DMS79 (cell line): Measurements from ENCODE around the gene PVR.
"Not testable (repeated sequence)": the region's sequence is repeated elsewhere in the genome, so short reads cannot be mapped to it uniquely, and the experiment has no call there.

ENCODE experiments used
- DNase-seq: peaks from one replicate; lab custom pipeline; 2025; lab: John Stamatoyannopoulos, UW

PVR gene, protein sequence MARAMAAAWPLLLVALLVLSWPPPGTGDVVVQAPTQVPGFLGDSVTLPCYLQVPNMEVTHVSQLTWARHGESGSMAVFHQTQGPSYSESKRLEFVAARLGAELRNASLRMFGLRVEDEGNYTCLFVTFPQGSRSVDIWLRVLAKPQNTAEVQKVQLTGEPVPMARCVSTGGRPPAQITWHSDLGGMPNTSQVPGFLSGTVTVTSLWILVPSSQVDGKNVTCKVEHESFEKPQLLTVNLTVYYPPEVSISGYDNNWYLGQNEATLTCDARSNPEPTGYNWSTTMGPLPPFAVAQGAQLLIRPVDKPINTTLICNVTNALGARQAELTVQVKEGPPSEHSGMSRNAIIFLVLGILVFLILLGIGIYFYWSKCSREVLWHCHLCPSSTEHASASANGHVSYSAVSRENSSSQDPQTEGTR

DNA sequence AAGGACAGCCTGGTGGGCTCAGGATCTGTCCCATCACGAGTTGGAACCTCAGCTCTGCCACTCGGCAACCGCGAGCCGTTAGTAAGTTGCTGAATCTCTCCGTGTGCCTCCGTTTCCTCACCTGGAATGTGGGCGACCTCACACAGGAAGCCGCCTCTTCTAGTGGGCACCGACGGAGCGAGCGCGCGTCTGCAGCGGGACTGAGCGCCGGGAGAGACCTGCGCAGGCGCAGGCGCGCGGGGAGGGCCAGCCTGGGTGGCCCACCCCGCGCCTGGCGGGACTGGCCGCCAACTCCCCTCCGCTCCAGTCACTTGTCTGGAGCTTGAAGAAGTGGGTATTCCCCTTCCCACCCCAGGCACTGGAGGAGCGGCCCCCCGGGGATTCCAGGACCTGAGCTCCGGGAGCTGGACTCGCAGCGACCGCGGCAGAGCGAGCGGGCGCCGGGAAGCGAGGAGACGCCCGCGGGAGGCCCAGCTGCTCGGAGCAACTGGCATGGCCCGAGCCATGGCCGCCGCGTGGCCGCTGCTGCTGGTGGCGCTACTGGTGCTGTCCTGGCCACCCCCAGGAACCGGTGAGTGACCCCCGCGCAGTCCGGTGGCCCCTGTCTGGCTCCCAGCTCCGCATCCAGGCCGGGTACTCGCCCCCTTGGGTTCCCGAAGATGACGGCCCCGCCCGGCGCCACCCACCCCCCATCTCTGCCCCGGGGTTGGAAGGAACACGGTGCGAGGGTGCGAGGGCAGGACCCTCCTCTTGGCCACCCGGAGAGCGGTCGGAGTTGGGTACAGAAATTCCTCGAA lies at the start of gene PVR:
TSS of gene PVR (plus strand) at position 306 of the 797 bp plus-strand sequence. CDS start at position 493, 187 bp downstream.
- DNase-seq, result peak; percentile 30

DNA sequence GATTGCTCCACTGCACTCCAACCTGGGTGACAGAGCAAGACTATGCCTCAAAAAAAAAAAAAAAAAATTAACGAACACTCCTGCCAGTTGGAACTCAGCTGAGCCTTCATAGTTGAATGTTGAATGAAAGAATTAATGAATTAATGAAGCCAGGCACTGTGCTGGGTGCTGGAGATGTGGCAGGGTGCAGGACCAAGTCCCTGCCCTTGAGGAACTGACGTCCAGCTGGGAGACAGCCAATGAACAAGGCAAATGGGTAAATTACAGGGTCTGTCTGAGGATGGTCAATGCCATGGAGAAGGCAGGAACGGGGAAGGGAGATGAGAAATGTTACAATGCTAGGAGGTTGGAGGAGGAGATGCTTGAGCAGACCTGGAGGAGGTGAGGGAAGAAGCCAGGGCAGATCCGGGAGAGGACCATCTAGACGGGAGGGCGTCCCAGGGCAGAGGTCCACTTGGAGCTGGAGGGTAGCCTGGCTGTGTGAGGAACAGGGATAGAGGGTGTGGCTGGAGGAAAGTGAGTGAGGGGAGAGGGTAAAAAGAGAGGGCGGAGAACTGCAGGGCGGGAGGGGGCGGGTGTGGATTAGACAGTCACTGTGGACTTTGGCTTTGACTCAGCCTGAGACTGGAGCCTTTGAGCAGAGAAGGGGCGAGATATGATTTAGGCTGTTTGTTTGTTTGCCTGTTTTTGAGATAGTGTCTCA lies 47.1 kb upstream of the PVR start:
- DNase-seq, result no peak

DNA sequence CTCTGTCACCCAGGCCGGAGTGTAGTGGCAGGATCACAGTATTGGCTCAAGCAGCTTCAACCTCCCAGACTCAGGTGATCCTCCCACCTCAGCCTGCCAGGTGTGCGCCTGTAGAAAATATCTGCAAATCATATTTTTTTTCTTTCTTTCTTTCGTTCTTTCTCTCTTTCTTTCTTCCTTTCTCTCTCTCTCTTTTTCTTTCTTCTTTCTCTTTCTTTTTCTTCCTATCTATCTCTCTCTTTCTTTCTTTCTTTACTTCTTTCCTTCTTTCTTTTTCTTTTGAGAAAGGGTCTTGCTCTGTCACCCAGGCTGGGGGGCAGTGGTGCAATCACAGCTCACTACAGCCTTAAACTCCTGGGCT lies 46.6 kb upstream of the PVR start:
- DNase-seq, result no peak

DNA sequence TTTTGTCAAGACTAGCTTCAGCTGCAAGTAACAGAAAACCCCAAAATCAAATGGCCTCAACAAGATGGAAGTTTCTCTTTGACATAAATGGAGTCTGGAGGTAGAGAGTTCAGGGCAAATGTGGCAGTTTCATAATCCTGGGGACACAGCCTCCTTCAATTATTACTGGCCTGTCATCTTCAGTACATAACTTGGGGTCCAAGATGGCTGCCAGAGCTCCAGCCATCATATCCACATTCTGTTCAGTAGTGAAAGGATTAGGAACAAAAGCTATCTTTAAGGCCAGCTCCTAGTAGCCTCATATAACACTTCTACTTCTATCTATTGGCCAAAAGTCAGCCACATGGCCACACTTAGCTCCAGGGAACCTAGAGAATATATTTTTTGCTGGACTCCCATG lies 45.4 kb upstream of the PVR start:
- no peak for DNase-seq

DNA sequence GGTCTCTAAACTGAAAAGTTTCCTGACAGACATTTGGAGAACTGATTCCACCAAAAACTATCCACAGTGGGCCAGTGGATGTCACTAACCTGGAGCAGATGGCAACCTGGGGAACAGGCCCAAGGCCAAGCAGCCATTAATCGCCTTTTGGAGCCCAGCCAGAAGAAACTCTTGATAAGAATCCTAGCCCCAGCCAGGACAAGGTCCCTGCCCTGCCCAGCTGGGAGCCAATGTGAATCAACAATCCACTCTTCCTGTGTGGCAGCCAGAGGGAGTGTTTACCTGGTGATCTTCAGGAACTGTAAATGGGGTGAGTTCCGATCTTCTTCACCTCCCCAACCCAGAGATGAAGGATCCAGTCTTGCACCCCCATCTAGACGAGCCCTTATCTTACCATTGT lies 44.8 kb upstream of the PVR start:
- no peak for DNase-seq

DNA sequence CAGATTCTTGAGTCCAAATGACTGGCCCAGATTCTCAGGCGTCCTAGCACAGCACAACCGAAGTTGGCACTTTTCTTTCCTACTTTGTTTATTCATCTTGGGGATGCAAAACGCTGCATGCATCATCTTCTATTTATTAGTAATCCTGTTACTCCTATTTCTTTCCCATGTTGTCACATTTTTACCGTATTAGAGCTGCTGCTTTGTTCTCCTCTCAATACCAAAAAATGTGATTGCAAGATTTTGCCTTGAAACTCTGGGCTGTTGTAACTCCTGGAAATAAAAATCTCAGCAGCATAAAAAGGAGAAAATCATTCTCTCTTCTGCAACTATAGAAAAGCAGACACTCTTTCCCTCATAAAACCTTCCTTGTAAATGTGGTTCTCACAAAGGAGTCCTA lies 43.2 kb upstream of the PVR start:
- DNase-seq, result no peak

DNA sequence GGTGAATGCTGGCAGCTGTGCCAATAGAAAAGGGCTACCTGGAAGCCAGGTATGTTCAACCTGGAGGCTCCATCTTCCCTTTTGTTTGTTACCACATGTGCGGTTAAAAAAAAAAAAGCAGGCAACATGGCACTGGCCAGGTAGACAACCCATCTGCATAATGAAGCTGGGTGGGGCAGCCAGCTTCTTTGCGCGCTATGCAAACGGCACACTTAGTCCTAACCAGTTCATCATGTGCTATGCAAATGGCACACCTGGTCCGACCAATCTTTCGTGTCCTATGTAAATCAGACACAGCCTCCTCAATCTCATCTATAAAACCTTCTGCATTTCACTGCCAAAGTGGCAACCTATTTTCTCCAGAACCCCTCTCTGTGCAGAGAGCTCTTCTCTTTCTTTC lies 41.6 kb upstream of the PVR start:
- DNase-seq, result no peak

DNA sequence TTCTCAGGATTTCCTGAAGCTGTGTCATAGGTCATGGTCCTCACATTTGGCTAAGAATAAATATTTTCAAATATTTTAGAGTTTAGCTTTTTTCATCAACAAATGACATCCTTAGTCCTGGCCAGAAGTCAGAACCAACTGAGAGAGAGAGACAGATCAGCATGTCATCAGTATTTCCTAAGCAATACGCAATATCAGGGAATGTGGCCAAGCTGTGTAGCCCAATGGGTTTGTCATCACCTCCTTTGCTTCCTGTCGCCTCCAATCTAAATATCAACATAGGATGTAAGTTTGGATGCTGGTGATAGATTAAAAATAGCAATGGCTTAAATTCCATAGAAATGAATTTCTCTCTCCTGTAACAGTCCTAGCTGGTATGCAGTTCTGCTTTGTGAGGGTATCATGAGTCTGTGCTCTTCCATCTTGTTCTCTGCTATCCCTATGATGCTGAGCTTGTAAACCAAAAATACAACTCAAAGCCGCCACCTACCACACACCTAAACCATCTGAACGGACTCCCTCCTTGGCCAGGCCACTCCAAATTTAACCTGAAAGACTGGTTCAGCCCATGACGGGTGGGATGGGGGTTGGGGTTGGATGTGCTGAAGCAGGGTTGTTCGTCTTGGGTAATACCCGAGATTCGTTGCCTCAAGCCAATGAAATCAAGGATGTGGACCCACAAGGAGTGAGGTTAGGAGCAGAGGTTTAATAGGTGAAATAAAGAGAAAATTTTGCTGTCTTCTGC lies 40.3 kb upstream of the PVR start:
- DNase-seq, result no peak

DNA sequence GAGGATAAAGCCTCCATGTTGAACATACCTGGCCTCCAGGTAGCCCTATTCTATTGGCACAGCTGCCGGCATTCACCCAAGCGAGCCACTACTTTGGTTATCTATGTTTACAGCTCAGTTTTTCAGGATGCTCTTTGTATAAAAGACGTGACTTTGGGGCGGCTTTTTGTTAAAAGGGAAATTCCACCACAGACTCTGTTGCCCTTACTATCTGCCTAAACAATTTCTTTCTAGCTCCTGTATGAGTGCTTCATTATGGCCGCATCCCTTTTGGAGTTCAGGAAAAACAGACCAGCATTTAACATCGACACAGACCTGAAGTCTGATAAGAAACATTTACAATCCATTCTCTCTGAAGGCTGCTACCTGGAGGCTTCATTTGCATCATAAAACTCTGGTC lies 39.5 kb upstream of the PVR start:
- DNase-seq, result no peak

DNA sequence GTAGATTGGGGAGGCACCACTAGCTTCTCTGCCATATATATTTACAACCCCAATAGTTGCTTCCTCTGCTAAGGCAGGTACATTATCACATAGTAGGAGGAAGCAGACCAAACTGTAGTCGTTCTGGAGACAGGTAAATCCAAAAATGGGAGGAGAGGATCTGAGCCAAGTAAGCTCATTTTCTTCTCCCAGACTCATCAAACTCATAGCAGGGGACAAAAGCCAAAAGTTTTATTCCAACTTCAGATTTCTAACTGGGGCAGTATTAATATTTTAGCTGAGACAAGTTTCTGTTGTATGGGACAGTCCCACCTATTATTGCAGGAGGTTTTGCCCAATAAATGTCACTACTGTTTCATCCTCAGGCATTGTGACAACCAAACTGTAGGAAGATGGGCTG lies 38.2 kb upstream of the PVR start:
- DNase-seq, result no peak

DNA sequence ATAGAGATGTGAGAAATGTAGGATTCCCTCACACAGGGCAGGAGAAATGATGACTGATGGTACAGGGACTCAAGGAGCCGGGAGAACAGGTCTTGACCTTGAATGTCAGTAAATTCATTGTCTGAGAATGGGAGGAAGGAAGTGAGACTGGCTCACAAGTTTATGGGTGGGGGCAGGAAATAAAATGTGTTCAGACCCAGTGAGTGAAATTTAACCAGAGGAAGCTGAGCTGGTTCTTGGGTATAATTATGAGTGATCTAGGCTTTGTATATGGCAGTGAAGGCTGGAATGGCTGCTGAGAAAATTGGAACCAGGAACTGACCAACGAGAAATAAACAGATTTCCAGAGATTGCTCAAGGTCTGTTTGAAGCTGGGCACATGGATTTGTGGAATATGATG lies 36.7 kb upstream of the PVR start:
- no peak for DNase-seq

DNA sequence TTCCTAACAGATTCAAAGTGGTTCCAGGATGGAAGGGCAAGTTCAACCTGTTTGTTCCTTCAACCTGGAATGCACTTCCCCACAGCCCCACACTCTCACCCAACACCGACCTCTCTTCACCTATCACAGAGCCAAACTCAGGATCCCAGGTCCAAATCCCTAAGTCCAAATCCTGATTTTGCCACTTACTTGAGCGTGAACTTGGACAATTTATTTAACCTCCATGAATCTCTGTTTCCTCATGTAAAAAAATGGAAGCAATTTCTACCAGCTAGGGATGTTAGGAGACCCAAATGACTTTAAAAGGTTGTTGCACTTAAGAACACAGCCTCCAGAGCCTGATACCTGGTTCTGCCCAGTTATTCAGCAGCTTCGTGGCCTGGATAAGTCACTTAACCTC lies 35.8 kb upstream of the PVR start:
- DNase-seq, result no peak

DNA sequence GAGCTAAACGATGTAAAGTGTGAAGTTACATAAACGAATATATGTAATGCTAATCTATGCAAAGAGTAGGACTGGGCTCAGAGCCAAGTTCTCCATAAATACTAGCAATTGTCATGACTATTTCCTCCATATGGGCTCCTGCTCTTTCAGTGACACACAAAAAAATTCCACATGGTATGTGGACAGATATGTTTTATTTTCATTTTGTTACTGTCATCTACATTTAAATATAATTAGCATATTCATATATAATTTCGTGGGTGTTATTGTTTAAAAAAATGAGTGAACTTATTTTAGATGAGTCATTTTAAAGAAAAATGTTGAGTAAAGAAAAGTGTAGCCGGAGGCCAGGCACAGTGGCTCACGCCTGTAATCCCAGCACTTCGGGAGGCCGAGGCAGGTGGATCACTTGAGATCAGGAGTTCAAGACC lies 35.3 kb upstream of the PVR start:
- DNase-seq, result no peak

DNA sequence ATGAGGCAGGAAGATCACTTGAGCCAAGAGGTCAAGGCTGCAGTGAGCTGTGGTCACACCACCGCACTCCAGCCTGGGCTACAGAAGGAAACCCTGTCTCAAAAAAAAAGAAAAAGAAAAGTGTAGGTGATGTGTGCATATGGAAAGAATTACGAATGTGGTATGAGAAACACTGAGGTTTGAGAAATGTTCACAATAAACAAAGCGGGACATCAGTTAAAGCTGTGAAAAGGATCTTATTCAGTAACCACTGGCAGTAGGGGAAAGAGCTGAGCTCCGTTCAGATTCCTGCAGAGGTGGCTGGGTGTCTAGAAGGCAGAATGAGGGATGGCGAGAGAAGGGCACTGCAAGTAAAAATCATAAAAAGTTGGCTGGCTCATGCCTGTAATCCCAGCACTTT lies 34.5 kb upstream of the PVR start:
- no peak for DNase-seq

DNA sequence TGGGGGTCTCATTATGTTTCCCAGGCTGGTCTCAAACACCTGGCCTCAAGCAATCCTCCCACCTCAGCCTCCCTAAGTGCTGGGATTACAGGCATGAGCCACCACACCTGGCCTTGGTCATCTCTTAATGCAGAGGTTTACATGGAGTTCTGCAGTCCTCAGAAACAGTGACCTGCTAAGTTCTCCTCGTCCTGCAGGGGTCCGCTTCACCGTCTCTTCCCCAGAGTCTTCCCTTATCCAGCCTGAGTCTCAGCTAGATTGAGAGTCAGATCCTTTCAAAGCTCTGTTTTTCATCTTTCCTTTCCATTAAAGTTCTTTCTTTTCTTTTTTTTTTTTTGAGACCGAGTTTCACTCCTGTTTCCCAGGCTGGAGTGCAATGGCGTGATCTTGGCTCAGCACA lies 33.2 kb upstream of the PVR start:
- DNase-seq, result not testable (repeated sequence)

DNA sequence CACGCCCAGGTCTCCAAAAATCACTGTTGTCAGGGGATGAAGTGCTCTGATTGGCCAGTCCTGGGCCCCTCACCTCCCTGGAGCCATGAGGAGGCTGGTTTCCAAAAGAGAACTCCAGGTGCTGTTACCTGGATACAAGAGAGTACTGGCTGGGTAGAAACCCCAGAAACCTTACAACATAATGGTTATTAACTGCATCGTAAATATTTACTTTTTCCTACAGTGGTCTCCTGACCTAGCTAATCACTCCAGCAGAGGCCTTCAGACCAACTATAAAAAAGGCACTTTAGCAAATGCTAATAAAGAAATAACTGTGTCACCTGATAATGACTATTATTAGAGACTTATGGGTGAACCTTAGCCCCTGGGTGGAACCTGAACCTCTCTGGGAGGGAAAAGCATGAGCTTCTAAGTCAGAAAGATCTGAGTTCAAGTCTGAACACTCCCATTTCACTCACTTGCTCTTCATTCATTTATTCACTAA lies 31.9 kb upstream of the PVR start:
- peak; percentile 44 for DNase-seq

DNA sequence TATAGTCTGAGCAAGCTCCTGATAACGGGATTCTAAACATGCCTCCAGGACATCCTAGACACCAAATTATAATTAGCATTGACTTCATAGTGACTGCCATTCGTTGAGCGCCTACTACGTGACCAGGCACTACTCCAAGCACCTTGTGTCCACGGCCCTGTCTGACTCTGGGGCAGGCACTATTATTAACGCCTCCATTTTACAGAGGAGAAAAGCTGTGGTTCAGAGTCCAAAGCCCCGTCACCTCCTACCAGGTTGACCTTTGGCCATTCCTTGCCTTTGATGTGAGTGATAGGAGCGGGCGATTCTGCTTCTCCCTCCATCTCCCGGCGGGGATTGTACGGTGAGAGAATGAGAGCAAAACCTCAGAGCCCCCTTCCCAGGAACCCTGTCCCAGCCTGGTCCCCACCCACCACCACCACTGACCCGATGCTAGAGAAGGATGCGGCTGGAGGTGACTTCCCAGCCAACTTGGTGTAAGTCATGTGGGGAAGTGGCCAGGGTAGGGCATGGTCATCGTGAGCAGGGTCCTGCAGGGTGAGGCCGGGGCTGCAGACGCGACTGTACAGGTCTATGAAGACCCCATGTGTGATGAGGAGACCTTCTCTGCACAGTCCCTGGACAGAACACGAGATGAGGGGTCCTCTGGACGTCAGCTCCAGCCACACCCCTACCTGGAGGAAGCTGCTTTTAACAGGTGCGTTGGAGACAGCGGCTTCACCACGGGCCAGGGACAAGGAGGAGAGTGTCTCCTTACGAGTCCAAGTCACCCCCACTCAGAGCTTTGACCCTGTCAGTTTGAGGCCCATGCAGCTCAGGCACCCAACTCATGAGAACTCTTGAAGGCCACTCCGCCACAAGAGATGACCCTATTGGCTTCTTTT lies 30.2 kb upstream of the PVR start, which contains the start of gene IGSF23:
TSS of gene IGSF23 (plus strand) at position 269 of the 884 bp plus-strand sequence. CDS start at position 352, 83 bp downstream.
- no peak for DNase-seq

DNA sequence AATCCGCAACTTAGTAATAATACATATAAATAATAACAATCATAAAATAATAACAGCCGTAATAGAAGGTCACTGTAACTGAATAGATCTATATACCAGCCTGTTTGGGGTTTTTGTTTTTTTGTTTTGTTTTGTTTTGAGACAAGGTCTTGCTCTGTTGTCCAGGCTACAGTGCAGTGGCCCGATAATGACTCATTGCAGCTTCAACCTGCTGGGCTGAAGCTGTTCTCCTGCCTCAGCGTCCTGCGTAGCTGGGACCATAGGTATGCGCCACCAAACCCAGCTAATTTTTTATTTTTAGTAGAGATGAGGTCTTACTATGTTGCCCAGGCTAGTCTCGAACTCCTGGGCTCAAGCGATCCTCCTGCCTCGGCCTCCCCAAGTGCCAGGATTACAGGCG lies 29.4 kb upstream of the PVR start:
- DNase-seq, result no peak

DNA sequence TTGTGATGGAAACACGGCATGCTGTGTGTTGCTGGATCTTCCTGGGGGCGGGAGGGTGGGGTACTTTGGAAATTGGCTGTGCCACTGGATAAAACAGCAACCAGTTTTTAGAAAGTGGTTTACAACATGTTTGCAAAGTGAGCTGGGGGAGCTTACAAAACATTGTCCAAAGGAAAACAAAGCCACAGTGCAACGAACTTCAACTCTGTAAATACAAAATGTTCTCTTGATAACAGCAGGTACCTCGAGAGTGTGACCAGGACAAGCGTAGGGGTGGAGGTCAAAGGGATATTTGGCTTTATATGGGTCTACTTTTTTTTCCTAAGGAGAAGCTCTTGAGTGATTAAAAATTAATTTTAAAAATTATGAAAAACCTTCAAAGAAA lies 27.9 kb upstream of the PVR start:
- no peak for DNase-seq

DNA sequence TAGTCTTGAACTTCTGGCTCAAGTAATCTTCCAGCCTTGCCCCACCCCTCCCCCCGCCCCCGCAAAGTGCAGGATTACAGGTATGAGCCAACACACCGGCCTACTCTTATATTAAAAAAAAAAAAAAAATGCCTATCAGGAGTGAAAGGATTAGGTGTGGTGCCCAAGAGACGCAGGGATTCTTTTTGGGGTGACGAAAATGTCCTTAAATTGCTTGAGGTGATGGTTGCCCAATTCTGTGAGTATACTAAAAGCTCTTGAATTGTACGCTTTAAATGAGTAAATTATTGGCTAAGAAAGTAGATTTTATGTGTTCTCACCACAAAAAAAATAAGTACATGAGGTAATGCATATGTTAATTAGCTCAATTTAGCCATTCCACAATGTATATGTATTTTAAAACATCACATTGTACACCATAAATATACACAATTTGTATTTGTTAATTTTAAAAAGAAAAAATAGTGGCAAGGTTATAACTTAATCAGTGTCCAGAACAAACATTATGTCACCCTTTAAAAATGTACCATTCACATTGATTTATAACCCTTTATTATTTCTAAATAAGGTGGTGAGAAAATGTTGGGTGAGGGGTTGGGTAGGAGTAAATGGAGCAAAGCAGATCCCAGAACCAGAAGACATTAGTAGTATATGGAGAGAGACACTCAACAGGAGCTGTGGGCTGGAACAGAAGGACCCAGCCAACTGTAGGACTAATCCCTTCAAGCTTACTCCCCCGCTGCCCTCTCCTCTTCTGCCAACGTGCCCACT lies 26.4 kb upstream of the PVR start:
- DNase-seq, result no peak
